C4-2B (cell line): ENCODE results near the gene KRTAP26-1.

ENCODE experiments used
- ZFX ChIP-seq: fragments of 450-650 bp; IDR thresholded peaks from 2 replicates; pipeline ENCODE4 v1.6.1; 2017
- TF ChIP-seq, protein P1 (sequence below): fragments of 450-650 bp; conservative IDR thresholded peaks from 2 replicates; pipeline ENCODE4 v1.5.1; 2017; ENCODE audit warnings: mild to moderate bottlenecking

DNA sequence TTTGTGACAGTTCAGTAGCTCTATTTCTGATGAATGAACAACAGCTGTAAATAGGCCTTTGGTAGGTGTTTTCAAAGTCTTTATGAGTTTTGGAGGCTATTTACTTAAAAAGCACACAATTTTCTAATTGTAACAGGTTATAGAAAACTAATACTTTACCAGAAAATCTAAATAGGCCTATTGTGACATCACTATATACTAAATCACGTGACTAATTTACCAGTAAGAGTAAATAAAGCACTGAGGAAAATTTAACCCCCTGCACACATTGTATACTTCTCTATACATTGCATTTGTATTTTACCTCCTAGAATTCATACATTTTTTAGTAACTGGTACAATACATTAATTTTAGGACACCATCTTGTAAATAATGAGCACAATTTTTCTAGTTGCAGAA, 15.0 kb downstream of the KRTAP26-1 start:
- TF ChIP-seq, protein P1, sequence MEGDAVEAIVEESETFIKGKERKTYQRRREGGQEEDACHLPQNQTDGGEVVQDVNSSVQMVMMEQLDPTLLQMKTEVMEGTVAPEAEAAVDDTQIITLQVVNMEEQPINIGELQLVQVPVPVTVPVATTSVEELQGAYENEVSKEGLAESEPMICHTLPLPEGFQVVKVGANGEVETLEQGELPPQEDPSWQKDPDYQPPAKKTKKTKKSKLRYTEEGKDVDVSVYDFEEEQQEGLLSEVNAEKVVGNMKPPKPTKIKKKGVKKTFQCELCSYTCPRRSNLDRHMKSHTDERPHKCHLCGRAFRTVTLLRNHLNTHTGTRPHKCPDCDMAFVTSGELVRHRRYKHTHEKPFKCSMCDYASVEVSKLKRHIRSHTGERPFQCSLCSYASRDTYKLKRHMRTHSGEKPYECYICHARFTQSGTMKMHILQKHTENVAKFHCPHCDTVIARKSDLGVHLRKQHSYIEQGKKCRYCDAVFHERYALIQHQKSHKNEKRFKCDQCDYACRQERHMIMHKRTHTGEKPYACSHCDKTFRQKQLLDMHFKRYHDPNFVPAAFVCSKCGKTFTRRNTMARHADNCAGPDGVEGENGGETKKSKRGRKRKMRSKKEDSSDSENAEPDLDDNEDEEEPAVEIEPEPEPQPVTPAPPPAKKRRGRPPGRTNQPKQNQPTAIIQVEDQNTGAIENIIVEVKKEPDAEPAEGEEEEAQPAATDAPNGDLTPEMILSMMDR: no peak
- no peak for TF ChIP-seq ZFX
